WERI-Rb-1 (cell line): ENCODE data around the gene KRT86.

Experiments used
- DNase-seq: peaks from one replicate; pipeline ENCODE4 v3.0.0-alpha.2; 2020
- H3K27ac ChIP-seq: fragments of 250-450 bp; sonication (Bioruptor Pico); 2 replicates; pipeline ENCODE4 v1.5.1; 2020; ENCODE audit warnings: mild to moderate bottlenecking, moderate library complexity
- H3K27me3 ChIP-seq: fragments of 250-450 bp; sonication (Bioruptor Pico); 2 replicates; pipeline ENCODE4 v1.5.1; 2021; ENCODE audit warnings: mild to moderate bottlenecking, low read depth, moderate library complexity; ENCODE audit not compliant: insufficient read depth, severe bottlenecking
- H3K36me3 ChIP-seq: fragments of 250-450 bp; sonication (Bioruptor Pico); 2 replicates; pipeline ENCODE4 v1.5.1; 2020; ENCODE audit warnings: mild to moderate bottlenecking, moderate library complexity
- H3K4me3 ChIP-seq: 2 replicates; pipeline ENCODE4 v1.5.1; 2011; ENCODE audit warnings: low read depth, mild to moderate bottlenecking, control low read depth, low read length
- H3K9me3 ChIP-seq: fragments of 250-450 bp; sonication (Bioruptor Pico); 2 replicates; pipeline ENCODE4 v1.5.1; 2021; ENCODE audit warnings: mild to moderate bottlenecking, moderate library complexity; ENCODE audit not compliant: severe bottlenecking
- TF ChIP-seq, protein P1 (sequence below): IDR thresholded peaks from 2 replicates; pipeline ENCODE4 v1.5.1; 2011; ENCODE audit warnings: low read depth, mild to moderate bottlenecking, control low read depth, inconsistent platforms, low read length

KRT86 gene

DNA sequence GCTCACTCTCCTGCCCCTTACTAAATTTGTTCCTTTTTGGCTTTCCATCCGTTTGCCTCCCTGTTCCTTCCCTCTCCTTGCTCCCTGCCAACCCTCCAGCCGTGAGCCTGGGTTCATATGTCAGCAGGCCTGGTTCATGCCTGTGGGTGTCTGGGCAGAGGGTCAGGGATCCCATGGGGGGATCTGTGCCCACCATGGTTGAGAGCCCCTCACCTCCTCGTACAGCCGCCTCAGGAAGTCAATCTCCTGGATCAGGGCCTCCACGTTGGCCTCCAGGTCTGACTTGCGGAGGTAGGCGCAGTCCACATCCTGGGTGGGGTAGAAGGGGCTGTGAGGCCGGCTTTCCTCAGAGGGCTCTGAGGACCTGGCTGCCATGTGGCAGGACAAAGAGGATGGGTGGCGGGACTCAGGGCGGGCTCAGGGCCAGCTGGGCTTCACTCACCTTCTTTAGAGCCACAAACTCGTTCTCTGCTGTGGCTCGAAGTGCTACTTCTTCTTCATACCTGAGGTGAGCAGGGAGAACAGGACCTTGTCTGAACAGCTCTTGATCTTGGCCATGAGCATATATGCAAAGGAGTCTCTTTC, 43.1 kb downstream of the KRT86 start:
- Histone ChIP-seq H3K9me3 (no peaks in the 10 kb centered on the region), H3K36me3 (no peaks in the 10 kb centered on the region), H3K4me3 (no peak overlapping the region), H3K27ac (no peak overlapping the region), H3K27me3 (peaks cover 25% of the 10 kb centered on the region)
- TF ChIP-seq, protein P1, sequence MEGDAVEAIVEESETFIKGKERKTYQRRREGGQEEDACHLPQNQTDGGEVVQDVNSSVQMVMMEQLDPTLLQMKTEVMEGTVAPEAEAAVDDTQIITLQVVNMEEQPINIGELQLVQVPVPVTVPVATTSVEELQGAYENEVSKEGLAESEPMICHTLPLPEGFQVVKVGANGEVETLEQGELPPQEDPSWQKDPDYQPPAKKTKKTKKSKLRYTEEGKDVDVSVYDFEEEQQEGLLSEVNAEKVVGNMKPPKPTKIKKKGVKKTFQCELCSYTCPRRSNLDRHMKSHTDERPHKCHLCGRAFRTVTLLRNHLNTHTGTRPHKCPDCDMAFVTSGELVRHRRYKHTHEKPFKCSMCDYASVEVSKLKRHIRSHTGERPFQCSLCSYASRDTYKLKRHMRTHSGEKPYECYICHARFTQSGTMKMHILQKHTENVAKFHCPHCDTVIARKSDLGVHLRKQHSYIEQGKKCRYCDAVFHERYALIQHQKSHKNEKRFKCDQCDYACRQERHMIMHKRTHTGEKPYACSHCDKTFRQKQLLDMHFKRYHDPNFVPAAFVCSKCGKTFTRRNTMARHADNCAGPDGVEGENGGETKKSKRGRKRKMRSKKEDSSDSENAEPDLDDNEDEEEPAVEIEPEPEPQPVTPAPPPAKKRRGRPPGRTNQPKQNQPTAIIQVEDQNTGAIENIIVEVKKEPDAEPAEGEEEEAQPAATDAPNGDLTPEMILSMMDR: no peak
- no peak for DNase-seq

DNA sequence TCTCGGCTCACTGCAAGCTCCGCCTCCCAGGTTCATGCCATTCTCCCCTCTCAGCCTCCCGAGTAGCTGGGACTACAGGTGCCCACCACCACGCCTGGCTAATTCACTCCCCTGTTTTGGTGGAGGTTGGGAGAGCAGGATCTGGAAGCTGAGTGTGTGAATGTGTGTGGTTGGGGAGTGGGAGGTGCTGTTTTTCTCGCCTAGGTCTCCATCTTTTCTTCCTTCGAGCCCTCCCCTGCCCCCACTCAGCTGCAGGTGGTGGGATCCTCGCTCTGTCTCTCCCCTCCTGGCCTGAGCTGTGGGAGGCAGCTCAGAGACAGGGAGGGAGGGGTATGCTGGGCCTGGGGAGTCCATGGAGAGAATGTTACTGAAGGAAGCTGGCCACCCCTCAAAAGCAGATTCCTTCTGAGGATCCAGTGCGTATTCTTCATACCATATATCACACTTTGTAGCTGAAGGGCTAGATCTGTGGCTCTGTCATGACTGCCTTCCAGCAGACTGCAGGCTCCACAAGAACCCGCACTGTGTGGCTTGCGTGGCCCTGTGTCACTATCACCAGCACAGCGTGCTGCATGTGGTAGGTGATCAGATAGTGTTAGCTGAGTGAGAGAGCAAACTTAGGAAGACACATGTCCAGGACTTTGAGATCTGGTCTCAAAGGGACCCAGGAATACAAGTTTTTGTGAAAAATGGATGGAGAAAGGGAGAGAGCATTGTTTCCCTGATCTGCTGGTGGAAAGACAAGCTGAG, 44.0 kb downstream of the KRT86 start:
- H3K36me3 ChIP-seq: no peaks in the 10 kb centered on the region
- no peaks in the 10 kb centered on the region for H3K9me3 ChIP-seq
- H3K27me3 ChIP-seq: peaks cover 25% of the 10 kb centered on the region
- TF ChIP-seq, protein P1: no peak
- DNase-seq: no peak
- H3K27ac ChIP-seq: no peak overlapping the region
- no peak overlapping the region for H3K4me3 ChIP-seq

DNA sequence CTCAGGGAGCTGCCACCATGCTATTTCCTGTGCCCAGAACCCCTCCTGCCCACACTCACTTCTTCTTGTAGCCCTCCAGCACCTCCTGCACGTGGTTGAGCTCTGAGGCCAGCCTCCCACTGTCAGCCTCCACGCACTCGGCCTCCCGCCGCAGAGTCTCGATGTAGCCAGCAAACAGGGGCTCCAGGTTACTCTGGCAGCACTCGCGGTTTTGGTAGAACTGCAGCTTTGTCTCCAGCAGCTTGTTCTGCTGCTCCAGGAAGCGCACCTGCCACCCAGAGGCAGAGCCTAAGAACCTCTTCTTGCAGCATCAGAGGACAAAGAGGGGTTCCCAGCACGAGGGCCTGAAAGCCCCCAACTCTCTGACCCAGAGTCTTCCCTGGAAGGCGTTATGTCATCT, 44.7 kb downstream of the KRT86 start:
- no peaks in the 10 kb centered on the region for H3K36me3 ChIP-seq
- H3K27ac ChIP-seq: no peak overlapping the region
- H3K27me3 ChIP-seq: peaks cover 25% of the 10 kb centered on the region
- no peak overlapping the region for H3K4me3 ChIP-seq
- no peak for DNase-seq
- no peaks in the 10 kb centered on the region for H3K9me3 ChIP-seq
- TF ChIP-seq, protein P1: peak; percentile 18; the same call in 1 of the 2 replicates

- peaks cover 29% of the 10 kb centered on the region for H3K27me3 ChIP-seq
- H3K27ac ChIP-seq: no peak within 1 kb of the TSS
- TF ChIP-seq, protein P1: no peak
- no peaks in the 10 kb centered on the region for H3K36me3 ChIP-seq
- no peak for DNase-seq
- no peaks in the 10 kb centered on the region for H3K9me3 ChIP-seq
- H3K4me3 ChIP-seq: no peak within 1 kb of the TSS
Measured at GRCh38 chr12:52320784-52321400, 46.4 kb downstream of the KRT86 start, which contains the start of gene KRT83. Gene KRT83, minus strand, starts transcription at chr12:52321398. Its CDS starts 63 bp downstream, at chr12:52321335.

DNA sequence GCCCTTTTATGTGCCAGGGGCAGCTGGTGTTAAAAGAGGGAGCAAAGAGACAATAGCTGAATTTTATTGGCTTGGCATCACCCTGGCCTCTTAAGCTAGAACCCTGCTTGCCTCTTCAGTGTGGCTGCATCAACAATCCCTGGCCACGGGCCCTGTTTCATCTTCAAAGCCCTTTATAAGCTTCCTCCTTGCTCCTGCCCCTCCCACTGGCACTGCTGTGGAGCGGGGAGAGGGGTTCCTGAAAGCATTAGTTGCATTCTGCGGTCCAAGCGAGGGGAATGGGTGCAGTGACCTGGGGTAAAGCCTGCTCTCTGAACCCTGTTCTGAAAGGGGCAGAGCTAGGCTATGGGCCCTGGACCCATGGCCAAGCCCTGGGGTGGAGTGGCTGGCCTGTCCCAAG, 47.0 kb downstream of the KRT86 start:
- H3K4me3 ChIP-seq: no peak overlapping the region
- H3K9me3 ChIP-seq: no peaks in the 10 kb centered on the region
- DNase-seq: no peak
- TF ChIP-seq, protein P1: no peak
- no peaks in the 10 kb centered on the region for H3K36me3 ChIP-seq
- peaks cover 29% of the 10 kb centered on the region for H3K27me3 ChIP-seq
- H3K27ac ChIP-seq: no peak overlapping the region
